Measurements from ENCODE around the gene SS18. TPM values are rescaled to one million over a fixed set of nuclear protein-coding genes. Genes with fewer than 3 reads are reported as not detected.

SS18 gene
- total RNA-seq, 1 experiment from 2014 or later: 52.2 TPM

DNA sequence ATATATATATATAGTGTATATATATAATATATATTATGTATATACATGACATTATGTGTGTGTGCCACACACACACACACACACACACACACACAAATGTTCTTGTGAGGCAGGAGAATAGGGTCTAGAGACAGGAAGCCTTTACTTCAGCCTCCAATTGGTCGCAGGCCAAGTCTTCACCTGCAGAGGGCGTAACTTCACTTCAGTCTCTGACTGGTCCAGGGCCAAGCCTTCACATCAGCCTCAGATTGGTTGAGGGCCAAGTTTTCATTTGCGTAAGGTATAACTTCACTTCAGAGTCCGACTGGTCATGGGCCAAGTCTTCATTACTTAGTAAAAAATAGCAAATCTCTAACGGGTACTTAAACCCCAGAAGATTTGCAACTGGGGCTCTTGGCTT, 13.2 kb upstream of the SS18 start:
- no peaks in the 10 kb centered on the region for H3F3A ChIP-seq (ENCODE audit: insufficient read depth, low read depth)
- no peak overlapping the region for H3K4me2 ChIP-seq
- no peaks in the 10 kb centered on the region for H3K36me3 ChIP-seq (ENCODE audit: low read depth)
- CTCF ChIA-PET: no interaction called here
- H3K79me2 ChIP-seq (ENCODE audit: low read depth): no peaks in the 10 kb centered on the region
- H3K9me2 ChIP-seq (ENCODE audit: insufficient read depth): no peaks in the 10 kb centered on the region
- no peak overlapping the region for H2AFZ ChIP-seq
- intact Hi-C loops (cut with micrococcal nuclease; ENCODE audit: unreplicated experiment): no loop called here
- no peaks in the 10 kb centered on the region for H3K9me3 ChIP-seq (ENCODE audit: insufficient read depth, low read depth)
- no peaks in the 10 kb centered on the region for H3K27me3 ChIP-seq (ENCODE audit: insufficient read depth, low read depth)
- H3K4me3 ChIP-seq: no peak overlapping the region
- POLR2A ChIA-PET (ENCODE audit: unreplicated experiment): no interaction called here
- no peak overlapping the region for H3K27ac ChIP-seq
- BruUV-seq (replicated peaks): no TSS peak
- TF ChIP-seq, protein P1, sequence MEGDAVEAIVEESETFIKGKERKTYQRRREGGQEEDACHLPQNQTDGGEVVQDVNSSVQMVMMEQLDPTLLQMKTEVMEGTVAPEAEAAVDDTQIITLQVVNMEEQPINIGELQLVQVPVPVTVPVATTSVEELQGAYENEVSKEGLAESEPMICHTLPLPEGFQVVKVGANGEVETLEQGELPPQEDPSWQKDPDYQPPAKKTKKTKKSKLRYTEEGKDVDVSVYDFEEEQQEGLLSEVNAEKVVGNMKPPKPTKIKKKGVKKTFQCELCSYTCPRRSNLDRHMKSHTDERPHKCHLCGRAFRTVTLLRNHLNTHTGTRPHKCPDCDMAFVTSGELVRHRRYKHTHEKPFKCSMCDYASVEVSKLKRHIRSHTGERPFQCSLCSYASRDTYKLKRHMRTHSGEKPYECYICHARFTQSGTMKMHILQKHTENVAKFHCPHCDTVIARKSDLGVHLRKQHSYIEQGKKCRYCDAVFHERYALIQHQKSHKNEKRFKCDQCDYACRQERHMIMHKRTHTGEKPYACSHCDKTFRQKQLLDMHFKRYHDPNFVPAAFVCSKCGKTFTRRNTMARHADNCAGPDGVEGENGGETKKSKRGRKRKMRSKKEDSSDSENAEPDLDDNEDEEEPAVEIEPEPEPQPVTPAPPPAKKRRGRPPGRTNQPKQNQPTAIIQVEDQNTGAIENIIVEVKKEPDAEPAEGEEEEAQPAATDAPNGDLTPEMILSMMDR (conservative IDR thresholded peaks at IDR 0.05): no peak
- no peak for TF ChIP-seq EZH2 (IDR thresholded peaks at IDR 0.05; ENCODE audit: low read depth)
- no peaks in the 10 kb centered on the region for H3K4me1 ChIP-seq (replicated peaks; ENCODE audit: insufficient read depth)
- H4K20me1 ChIP-seq (ENCODE audit: insufficient read depth): no peaks in the 10 kb centered on the region
- DNase-seq: no peak

DNA sequence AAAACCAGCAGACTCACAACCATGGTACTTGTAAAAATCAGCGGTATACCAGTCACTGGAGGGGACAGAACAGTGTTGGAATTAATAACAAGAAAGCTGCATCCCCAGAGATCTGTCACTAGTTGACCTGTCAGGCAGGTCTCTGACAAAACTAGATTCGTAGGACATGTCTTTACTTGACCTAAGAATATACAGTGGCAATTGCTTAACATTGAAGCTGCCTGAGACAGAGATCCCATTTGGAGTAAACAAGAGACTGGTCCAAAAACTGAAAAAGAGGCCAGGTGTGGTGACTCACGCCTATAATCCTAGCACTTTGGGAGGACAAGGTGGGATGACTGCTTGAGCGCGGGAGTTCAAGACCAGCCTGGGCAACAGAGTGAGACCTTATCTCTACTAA, 7.2 kb upstream of the SS18 start:
- Histone ChIP-seq H3K4me1 (replicated peaks; ENCODE audit: insufficient read depth) (no peaks in the 10 kb centered on the region), H3K9me3 (ENCODE audit: insufficient read depth, low read depth) (no peaks in the 10 kb centered on the region), H3K36me3 (ENCODE audit: low read depth) (no peaks in the 10 kb centered on the region), H3K9me2 (ENCODE audit: insufficient read depth) (no peaks in the 10 kb centered on the region), H3K27me3 (ENCODE audit: insufficient read depth, low read depth) (no peaks in the 10 kb centered on the region), H4K20me1 (ENCODE audit: insufficient read depth) (no peaks in the 10 kb centered on the region), H3K27ac (no peak overlapping the region), H3K4me3 (no peak overlapping the region), H3K4me2 (no peak overlapping the region), H2AFZ (no peak overlapping the region), H3F3A (ENCODE audit: insufficient read depth, low read depth) (no peaks in the 10 kb centered on the region), H3K79me2 (ENCODE audit: low read depth) (no peaks in the 10 kb centered on the region)
- TF ChIP-seq, protein P1 (conservative IDR thresholded peaks at IDR 0.05): no peak
- TF ChIP-seq EZH2 (IDR thresholded peaks at IDR 0.05; ENCODE audit: low read depth): no peak
- DNase-seq: no peak
- CTCF ChIA-PET: no interaction called here
- intact Hi-C loops (cut with micrococcal nuclease; ENCODE audit: unreplicated experiment): no loop called here
- BruUV-seq (replicated peaks): no TSS peak
- POLR2A ChIA-PET (ENCODE audit: unreplicated experiment): no interaction called here

DNA sequence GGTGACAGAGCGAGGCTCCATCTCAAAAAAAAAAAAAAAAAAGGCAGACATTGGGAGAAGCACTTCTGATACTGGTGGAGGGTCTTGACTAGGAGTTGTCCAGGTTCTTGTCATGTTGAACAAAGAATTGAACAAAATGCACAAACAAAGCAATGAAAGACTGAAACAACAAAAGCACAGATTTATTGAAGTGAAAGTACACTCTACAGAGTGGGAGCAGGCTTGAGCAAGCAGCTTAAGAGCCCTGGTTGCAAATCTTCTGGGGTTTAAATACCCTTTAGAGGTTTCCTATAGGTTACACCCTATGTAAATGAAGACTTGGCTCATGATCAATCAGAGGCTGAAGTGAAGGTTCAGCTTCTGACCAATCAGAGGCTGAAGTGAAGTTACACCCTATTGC, 6.4 kb upstream of the SS18 start:
- Histone ChIP-seq H3F3A (ENCODE audit: insufficient read depth, low read depth) (no peaks in the 10 kb centered on the region), H3K9me2 (ENCODE audit: insufficient read depth) (no peaks in the 10 kb centered on the region), H3K4me1 (replicated peaks; ENCODE audit: insufficient read depth) (no peaks in the 10 kb centered on the region), H4K20me1 (ENCODE audit: insufficient read depth) (no peaks in the 10 kb centered on the region), H3K27me3 (ENCODE audit: insufficient read depth, low read depth) (no peaks in the 10 kb centered on the region), H3K9me3 (ENCODE audit: insufficient read depth, low read depth) (no peaks in the 10 kb centered on the region), H2AFZ (no peak overlapping the region), H3K36me3 (ENCODE audit: low read depth) (no peaks in the 10 kb centered on the region), H3K79me2 (ENCODE audit: low read depth) (no peaks in the 10 kb centered on the region), H3K4me3 (no peak overlapping the region), H3K4me2 (no peak overlapping the region), H3K27ac (no peak overlapping the region)
- intact Hi-C loops (cut with micrococcal nuclease; ENCODE audit: unreplicated experiment): no loop called here
- ChIA-PET POLR2A (ENCODE audit: unreplicated experiment) (no interaction called here), CTCF (no interaction called here)
- BruUV-seq (replicated peaks): no TSS peak
- DNase-seq: no peak
- TF ChIP-seq EZH2 (IDR thresholded peaks at IDR 0.05; ENCODE audit: low read depth): no peak
- TF ChIP-seq, protein P1 (conservative IDR thresholded peaks at IDR 0.05): no peak

Data from PC-9 (cell line).